Endodermal cell (in vitro differentiated cells): ENCODE results near the gene IRX5. TPM values are rescaled to one million over a fixed set of nuclear protein-coding genes. Genes with fewer than 3 reads are reported as not detected.

ENCODE experiments used
- DNase-seq: peaks from one replicate; pipeline ENCODE4 v3.0.0-alpha.2; 2017
- H3K27ac ChIP-seq: 2 replicates; pipeline ENCODE4 v1.5.1; 2013; ENCODE audit warnings: mild to moderate bottlenecking, low read depth, low read length, moderate library complexity
- H3K27me3 ChIP-seq: 2 replicates; pipeline ENCODE4 v1.6.1; 2013; ENCODE audit warnings: mild to moderate bottlenecking, low read length, moderate library complexity; ENCODE audit not compliant: insufficient read depth, control insufficient read depth, poor library complexity, severe bottlenecking
- H3K36me3 ChIP-seq: 2 replicates; pipeline ENCODE4 v1.7.0; 2013; ENCODE audit warnings: mild to moderate bottlenecking, low read length, moderate library complexity; ENCODE audit not compliant: control insufficient read depth, insufficient read depth
- H3K4me1 ChIP-seq: one replicate; pipeline ENCODE4 v1.7.0; 2013; ENCODE audit warnings: low read length; ENCODE audit not compliant: control insufficient read depth, insufficient read depth
- H3K4me3 ChIP-seq: 2 replicates; pipeline ENCODE4 v1.5.1; 2013; ENCODE audit warnings: mild to moderate bottlenecking, low read length, moderate library complexity
- H3K9ac ChIP-seq: 2 replicates; pipeline ENCODE4 v1.6.1; 2013; ENCODE audit warnings: mild to moderate bottlenecking, low read length, moderate library complexity; ENCODE audit not compliant: poor library complexity, severe bottlenecking; ENCODE audit errors: extremely low read depth
- H3K9me3 ChIP-seq: 2 replicates; pipeline ENCODE4 v1.6.1; 2013; ENCODE audit warnings: mild to moderate bottlenecking, low read length, moderate library complexity; ENCODE audit not compliant: control insufficient read depth
- H3K27ac Mint-ChIP-seq: 2 replicates; pipeline ENCODE4 v1.8.0; 2020; ENCODE audit warnings: mixed read lengths
- H3K27me3 Mint-ChIP-seq: 2 replicates; pipeline ENCODE4 v1.8.0; 2021; ENCODE audit warnings: mild to moderate bottlenecking, mixed read lengths; ENCODE audit not compliant: insufficient read depth
- H3K36me3 Mint-ChIP-seq: 2 replicates; pipeline ENCODE4 v1.8.0; 2020; ENCODE audit warnings: low read depth, mixed read lengths
- H3K4me1 Mint-ChIP-seq: 2 replicates; pipeline ENCODE4 v1.8.0; 2020; ENCODE audit warnings: mixed read lengths
- H3K4me3 Mint-ChIP-seq: 2 replicates; pipeline ENCODE4 v1.8.0; 2020; ENCODE audit warnings: mild to moderate bottlenecking, moderate library complexity, mixed read lengths
- H3K9me3 Mint-ChIP-seq: 2 replicates; pipeline ENCODE4 v1.8.0; 2020; ENCODE audit warnings: mild to moderate bottlenecking, mixed read lengths
- whole genome bisulfite sequencing, 2 experiments: methylation state at CpG; one replicate each; pipeline versions ENCODE4 v1.1.5 to v1.1.7; 2013; ENCODE audit warnings: missing lambda C conversion rate in 2 of 2, mixed read lengths in 1 of 2; ENCODE audit not compliant: insufficient coverage in 1 of 2, insufficient read length in 1 of 2; 5-methylcytosine and 5-hydroxymethylcytosine counted together
- total RNA-seq, 2 donors: library from RNA; stranded (reverse); fragmentation: NEBNext Ultra II Directional in 1 of 2; extraction: Animal tissue kit (Norgen Biotek cat#: 25700) in 1 of 2; gene quantifications; 2 replicates in 1 of 2; 3 replicates in 1 of 2; pipeline ENCODE4 v1.2.1, GENCODE V29; 2021
- TF ChIP-seq, protein P1 (sequence below): fragments of 200-600 bp; sonication (generic); conservative IDR thresholded peaks from 2 replicates; pipeline ENCODE4 v1.5.0; 2021; ENCODE audit warnings: antibody characterized with exemption, mild to moderate bottlenecking

The IRX5 gene
- total RNA-seq, 2 donors from 2014 or later, result 1.6 to 2.6 TPM

GRCh38 chr16:54968784-54969183 is 38.1 kb downstream of the IRX5 start:
- no peak overlapping the region for H3K27ac Mint-ChIP-seq
- no peaks in the 10 kb centered on the region for H3K27me3 ChIP-seq

DNA sequence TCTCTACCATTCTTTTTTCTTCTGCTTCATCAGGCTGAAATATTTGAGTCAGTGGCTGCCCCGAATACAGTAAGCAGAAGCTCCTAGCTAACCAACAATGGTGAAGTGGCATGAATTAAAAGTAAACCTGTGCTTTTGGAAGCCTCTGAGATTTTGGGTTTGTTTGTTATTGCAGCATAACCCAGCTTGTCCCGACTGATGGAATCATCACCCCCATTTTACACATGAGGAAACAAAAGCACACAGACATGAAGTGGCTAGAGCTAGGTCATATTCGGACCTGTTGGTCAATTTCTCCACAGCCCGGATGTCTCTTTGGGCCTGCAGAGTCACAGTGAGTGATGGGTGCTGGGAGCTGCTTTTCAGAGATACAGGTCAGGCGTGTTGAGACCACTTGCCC is 39.4 kb downstream of the IRX5 start:
- TF ChIP-seq, protein P1, sequence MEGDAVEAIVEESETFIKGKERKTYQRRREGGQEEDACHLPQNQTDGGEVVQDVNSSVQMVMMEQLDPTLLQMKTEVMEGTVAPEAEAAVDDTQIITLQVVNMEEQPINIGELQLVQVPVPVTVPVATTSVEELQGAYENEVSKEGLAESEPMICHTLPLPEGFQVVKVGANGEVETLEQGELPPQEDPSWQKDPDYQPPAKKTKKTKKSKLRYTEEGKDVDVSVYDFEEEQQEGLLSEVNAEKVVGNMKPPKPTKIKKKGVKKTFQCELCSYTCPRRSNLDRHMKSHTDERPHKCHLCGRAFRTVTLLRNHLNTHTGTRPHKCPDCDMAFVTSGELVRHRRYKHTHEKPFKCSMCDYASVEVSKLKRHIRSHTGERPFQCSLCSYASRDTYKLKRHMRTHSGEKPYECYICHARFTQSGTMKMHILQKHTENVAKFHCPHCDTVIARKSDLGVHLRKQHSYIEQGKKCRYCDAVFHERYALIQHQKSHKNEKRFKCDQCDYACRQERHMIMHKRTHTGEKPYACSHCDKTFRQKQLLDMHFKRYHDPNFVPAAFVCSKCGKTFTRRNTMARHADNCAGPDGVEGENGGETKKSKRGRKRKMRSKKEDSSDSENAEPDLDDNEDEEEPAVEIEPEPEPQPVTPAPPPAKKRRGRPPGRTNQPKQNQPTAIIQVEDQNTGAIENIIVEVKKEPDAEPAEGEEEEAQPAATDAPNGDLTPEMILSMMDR, result no peak
- Histone ChIP-seq H3K9me3 (no peaks in the 10 kb centered on the region), H3K4me3 (no peak overlapping the region), H3K9ac (no peak overlapping the region), H3K27me3 (no peaks in the 10 kb centered on the region), H3K27ac (no peak overlapping the region), H3K36me3 (no peaks in the 10 kb centered on the region), H3K4me1 (no peaks in the 10 kb centered on the region)
- H3K4me3 Mint-ChIP-seq, result no peak overlapping the region
- H3K27me3 Mint-ChIP-seq, result peaks cover 2% of the 10 kb centered on the region
- H3K4me1 Mint-ChIP-seq, result no peaks in the 10 kb centered on the region
- 87 to 95% methylated on average over 2 to 5 of the region's 5 CpGs for WGBS, 2 experiments
- no peaks in the 10 kb centered on the region for H3K36me3 Mint-ChIP-seq
- no peak for DNase-seq
- no peak overlapping the region for H3K27ac Mint-ChIP-seq
- H3K9me3 Mint-ChIP-seq, result peaks cover 3% of the 10 kb centered on the region

More at GRCh38 chr16:54968784-54969183, 38.1 kb downstream of the IRX5 start:
- TF ChIP-seq, protein P1, result no peak
- H3K27ac ChIP-seq, result no peak overlapping the region
- H3K9ac ChIP-seq, result no peak overlapping the region
- H3K4me1 Mint-ChIP-seq, result no peaks in the 10 kb centered on the region
- H3K4me1 ChIP-seq, result no peaks in the 10 kb centered on the region
- H3K27me3 Mint-ChIP-seq, result peaks cover 2% of the 10 kb centered on the region
- no peak for DNase-seq
- H3K4me3 Mint-ChIP-seq, result no peak overlapping the region
- H3K9me3 Mint-ChIP-seq, result peaks cover 3% of the 10 kb centered on the region
- H3K36me3 Mint-ChIP-seq, result no peaks in the 10 kb centered on the region
- H3K4me3 ChIP-seq, result no peak overlapping the region
- 93 to 96% methylated on average over 5 to 6 of the region's 6 CpGs for WGBS, 2 experiments
- no peaks in the 10 kb centered on the region for H3K36me3 ChIP-seq
- H3K9me3 ChIP-seq, result no peaks in the 10 kb centered on the region

DNA sequence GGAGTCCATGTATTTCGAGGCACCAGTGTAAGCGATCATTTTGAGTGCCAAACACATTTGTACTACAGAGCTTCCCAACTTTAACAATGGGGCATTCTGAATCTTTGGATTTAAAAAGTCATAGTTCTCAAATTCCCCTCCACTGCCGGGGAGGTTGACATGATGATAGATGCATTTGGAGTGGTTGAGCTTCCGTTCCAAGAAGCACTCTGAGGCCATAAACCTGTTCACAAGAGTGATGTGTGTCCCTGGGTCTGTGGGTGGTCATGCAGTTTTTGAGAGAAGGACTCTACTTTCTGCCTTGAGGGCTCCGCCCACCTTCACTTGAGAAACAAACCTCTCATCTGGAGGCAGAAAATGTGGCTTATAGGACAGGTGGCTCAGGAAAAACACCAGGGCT is 43.7 kb downstream of the IRX5 start:
- Histone ChIP-seq H3K27me3 (no peaks in the 10 kb centered on the region), H3K4me3 (no peak overlapping the region), H3K9me3 (no peaks in the 10 kb centered on the region), H3K9ac (no peak overlapping the region), H3K36me3 (no peaks in the 10 kb centered on the region), H3K27ac (no peak overlapping the region), H3K4me1 (peaks cover 10% of the 10 kb centered on the region)
- DNase-seq, result no peak
- TF ChIP-seq, protein P1, result no peak
- no peaks in the 10 kb centered on the region for H3K36me3 Mint-ChIP-seq
- peaks cover 3% of the 10 kb centered on the region for H3K9me3 Mint-ChIP-seq
- WGBS, 2 experiments, result 91 to 100% methylated on average over 3 to 5 of the region's 5 CpGs
- H3K27me3 Mint-ChIP-seq, result no peaks in the 10 kb centered on the region
- H3K27ac Mint-ChIP-seq, result no peak overlapping the region
- H3K4me1 Mint-ChIP-seq, result peaks cover 12% of the 10 kb centered on the region
- no peak overlapping the region for H3K4me3 Mint-ChIP-seq
